HUES48 (cell line): ENCODE results near the gene MAU2.
"Not testable (repeated sequence)": the region's sequence is repeated elsewhere in the genome, so short reads cannot be mapped to it uniquely, and the experiment has no call there.

Experiments
- H3K27ac ChIP-seq: one replicate; pipeline ENCODE4 v1.7.0; 2013; ENCODE audit warnings: low read depth, low read length, inconsistent platforms
- H3K27me3 ChIP-seq: 2 replicates; pipeline ENCODE4 v1.6.1; 2013; ENCODE audit warnings: mild to moderate bottlenecking, low read length; ENCODE audit not compliant: control insufficient read depth, insufficient read depth
- H3K36me3 ChIP-seq: 2 replicates; pipeline ENCODE4 v1.6.1; 2013; ENCODE audit warnings: low read length; ENCODE audit not compliant: control insufficient read depth, insufficient read depth
- H3K4me1 ChIP-seq: 2 replicates; pipeline ENCODE4 v1.6.1; 2013; ENCODE audit warnings: mild to moderate bottlenecking, low read length; ENCODE audit not compliant: control insufficient read depth, insufficient read depth
- H3K4me3 ChIP-seq: 2 replicates; pipeline ENCODE4 v1.5.1; 2013; ENCODE audit warnings: mild to moderate bottlenecking, low read depth, low read length
- H3K9ac ChIP-seq: 2 replicates; pipeline ENCODE4 v1.6.1; 2013; ENCODE audit warnings: mild to moderate bottlenecking, low read depth, low read length, moderate library complexity
- H3K9me3 ChIP-seq: 2 replicates; pipeline ENCODE4 v1.6.1; 2013; ENCODE audit warnings: low read length; ENCODE audit not compliant: control insufficient read depth, insufficient read depth

Gene MAU2

DNA sequence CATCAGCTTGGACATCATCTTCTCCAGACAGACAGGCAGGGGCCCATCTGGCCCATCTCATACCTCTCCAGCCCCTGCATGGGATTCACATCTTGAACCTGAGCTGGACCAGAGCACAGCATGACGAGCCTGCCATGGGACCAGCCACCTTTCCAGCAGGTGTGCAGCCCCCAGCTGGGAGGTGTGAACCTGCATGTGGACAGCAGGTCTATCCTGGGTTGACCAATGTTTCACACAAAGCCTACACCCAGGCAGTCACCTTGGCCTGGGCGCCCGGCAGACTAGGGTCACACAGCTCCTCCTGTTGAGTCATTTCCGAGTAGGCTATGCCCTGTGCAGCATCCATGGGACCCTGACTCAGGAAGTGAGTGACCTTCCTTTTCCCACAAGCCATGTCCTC is 41.4 kb downstream of the MAU2 start:
- H3K36me3 ChIP-seq: 0 out of 2 replicates have a peak, but pooled peaks cover 7% of the 10 kb centered on the region
- no peaks in the 10 kb centered on the region for H3K9me3 ChIP-seq
- no peak overlapping the region for H3K4me3 ChIP-seq
- no peak overlapping the region for H3K9ac ChIP-seq
- H3K4me1 ChIP-seq: peaks cover 6% of the 10 kb centered on the region; the same call in 1 of the 2 replicates
- H3K27me3 ChIP-seq: no peaks in the 10 kb centered on the region
- no peak overlapping the region for H3K27ac ChIP-seq

DNA sequence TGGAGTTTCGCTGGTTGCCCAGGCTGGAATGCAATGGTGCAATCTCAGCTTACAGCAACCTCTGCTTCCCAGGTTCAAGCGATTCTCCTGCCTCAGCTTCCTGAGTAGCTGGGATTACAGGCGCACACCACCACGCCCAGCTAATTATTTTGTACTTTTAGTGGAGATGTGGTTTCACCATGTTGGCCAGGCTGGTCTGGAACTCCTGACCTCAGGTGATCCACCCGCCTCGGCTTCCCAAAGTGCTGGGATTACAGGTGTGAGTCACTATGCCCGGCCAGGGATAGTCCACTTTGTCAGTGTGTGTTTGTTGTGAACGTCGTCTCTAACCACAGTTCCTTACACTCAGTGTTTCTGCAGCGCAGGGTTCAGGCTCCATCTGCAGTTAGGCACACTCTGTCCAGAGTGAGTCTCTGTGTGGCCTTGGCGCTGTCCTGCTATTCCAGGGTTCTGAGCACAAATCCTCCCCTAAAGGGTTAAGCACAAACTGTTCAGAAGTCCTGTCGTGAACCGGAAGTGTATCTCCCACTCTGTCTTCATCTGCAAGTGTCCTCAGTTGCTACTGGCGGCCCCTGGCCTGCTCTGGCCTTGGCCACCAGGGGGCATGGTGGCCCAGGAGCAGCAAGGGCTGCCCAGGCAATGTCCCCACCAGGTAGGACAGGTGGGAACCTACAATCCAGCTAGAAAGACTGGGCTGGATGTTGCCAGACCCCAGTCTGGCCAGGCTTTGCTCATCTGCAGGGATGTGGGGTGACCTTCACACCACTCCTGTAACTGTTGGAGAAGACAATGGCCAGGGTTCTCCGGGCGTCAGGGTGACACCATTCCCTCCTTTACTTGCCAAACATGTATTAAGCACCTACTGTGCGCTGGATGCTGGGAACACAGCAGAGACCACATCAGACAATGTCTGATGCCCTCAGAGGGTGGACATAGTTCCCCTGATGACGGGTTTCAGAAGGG is 46.1 kb downstream of the MAU2 start:
- Histone ChIP-seq H3K9me3 (no peaks in the 10 kb centered on the region), H3K27ac (no peak overlapping the region), H3K4me1 (peaks cover 3% of the 10 kb centered on the region; the same call in 1 of the 2 replicates), H3K9ac (no peak overlapping the region), H3K27me3 (no peaks in the 10 kb centered on the region), H3K36me3 (no peaks in the 10 kb centered on the region), H3K4me3 (no peak overlapping the region)

DNA sequence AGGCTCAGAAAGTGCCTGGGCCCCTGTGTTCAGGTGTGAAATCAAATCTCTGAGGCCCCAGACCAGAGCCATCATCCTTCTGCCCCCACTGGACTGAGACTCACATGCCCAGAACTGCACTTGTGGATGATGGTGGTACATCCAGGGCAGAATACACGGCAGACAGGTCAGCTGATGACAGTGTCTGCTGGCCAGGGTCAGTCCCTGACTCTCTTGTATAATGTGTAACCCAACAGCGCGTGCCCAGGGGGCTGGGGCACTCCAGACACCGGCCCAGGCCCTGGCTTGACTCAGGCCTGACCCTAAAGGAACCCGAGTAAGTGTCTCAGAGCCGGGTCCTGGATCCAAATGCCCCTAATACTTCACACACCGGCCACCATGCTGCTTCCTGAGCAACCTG is 47.5 kb downstream of the MAU2 start:
- H3K27me3 ChIP-seq: no peaks in the 10 kb centered on the region
- H3K4me3 ChIP-seq: no peak overlapping the region
- H3K9ac ChIP-seq: no peak overlapping the region
- H3K4me1 ChIP-seq: peaks cover 3% of the 10 kb centered on the region; the same call in 1 of the 2 replicates
- no peak overlapping the region for H3K27ac ChIP-seq
- no peaks in the 10 kb centered on the region for H3K9me3 ChIP-seq
- H3K36me3 ChIP-seq: no peaks in the 10 kb centered on the region

- H3K9ac ChIP-seq: no peak overlapping the region
- no peak overlapping the region for H3K4me3 ChIP-seq
- H3K27ac ChIP-seq: no peak overlapping the region
- H3K9me3 ChIP-seq: no peaks in the 10 kb centered on the region
- peaks cover 9% of the 10 kb centered on the region; the same call in 1 of the 2 replicates for H3K4me1 ChIP-seq
- no peaks in the 10 kb centered on the region for H3K36me3 ChIP-seq
- H3K27me3 ChIP-seq: no peaks in the 10 kb centered on the region
These were observed 50.4 kb downstream of the MAU2 start for GRCh38 chr19:19371059-19371458.

DNA sequence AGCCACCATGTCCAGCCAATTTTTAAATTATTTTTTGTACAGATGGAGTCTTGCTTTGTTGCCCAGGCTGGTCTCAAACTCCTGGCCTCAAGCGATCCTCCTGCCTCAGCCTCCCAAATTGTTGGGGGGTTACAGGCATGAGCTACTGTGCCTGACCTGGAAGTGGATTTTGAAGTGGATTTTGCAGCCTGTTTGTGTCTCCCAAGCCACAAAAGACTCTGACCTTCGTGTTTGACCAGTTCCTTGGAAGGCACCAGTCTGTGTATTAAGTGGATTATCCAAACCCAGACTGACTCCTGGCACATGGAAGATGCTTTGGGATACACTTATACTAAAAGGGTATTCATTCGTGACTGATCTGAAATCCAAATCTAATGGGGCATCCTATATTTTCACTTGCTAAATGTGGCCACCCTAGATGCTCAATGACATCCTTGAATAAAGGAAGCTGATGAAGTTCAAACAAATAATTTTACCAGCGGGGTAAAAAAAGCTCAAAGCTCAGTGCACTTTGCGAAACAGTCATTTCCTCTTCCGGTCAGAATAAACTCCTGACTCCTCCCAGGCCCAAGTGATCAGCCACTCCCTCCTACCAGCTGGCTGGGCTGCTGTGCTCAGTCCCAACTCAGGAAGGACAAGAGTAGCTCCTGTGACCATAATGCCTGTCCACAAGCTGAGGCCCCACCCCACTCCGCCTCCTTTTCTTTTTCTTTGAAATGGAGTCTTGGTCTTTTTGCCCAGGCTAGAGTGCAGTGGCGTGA is 52.2 kb downstream of the MAU2 start:
- no peak overlapping the region for H3K4me3 ChIP-seq
- no peak overlapping the region for H3K27ac ChIP-seq
- peaks cover 12% of the 10 kb centered on the region for H3K4me1 ChIP-seq
- H3K27me3 ChIP-seq: no peaks in the 10 kb centered on the region
- no peak overlapping the region for H3K9ac ChIP-seq
- H3K36me3 ChIP-seq: no peaks in the 10 kb centered on the region
- H3K9me3 ChIP-seq: no peaks in the 10 kb centered on the region

DNA sequence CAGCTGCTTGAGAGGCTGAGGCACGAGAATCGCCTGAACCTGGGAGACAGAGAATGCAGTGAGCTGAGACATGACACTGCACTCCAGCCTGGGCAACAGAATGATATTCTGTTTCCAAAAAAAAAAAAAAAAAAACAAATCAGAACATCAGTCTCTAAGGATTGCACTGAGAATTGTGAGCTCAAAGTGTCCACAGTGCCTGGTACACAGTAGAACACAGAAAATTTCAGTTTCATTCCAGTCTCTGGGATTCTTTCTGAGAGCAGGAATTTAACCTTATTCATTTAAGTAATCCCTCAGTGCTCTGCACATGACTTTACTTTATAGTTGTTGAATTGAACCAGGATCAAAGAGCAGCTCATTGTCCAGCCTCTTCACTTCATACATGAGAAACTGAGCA is 58.9 kb downstream of the MAU2 start:
- H3K27ac ChIP-seq: no peak overlapping the region
- no peak overlapping the region for H3K9ac ChIP-seq
- H3K36me3 ChIP-seq: no peaks in the 10 kb centered on the region
- H3K4me1 ChIP-seq: peaks cover 15% of the 10 kb centered on the region
- no peaks in the 10 kb centered on the region for H3K9me3 ChIP-seq
- no peaks in the 10 kb centered on the region for H3K27me3 ChIP-seq
- H3K4me3 ChIP-seq: no peak overlapping the region

DNA sequence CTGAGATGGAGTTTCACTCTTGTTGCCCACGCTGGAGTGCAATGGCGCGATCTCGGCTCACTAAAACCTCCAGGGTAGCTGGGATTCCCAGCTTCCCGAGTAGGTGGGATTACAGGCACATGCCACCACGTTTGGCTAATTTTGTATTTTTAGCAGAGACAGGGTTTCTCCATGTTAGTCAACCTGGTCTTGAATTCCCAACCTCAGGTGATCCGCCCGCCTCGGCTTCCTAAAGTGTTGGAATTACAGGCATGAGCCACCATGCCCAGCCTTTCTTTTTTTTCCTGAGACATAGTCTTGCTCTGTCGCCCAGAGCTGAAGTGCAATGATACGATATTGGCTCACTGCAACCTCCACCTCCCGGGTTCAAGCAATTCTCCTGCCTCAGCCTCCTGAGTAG is 59.7 kb downstream of the MAU2 start:
- not testable (repeated sequence) for H3K27me3 ChIP-seq, H3K27ac ChIP-seq, H3K4me1 ChIP-seq, H3K4me3 ChIP-seq, H3K9ac ChIP-seq, H3K9me3 ChIP-seq, H3K36me3 ChIP-seq

DNA sequence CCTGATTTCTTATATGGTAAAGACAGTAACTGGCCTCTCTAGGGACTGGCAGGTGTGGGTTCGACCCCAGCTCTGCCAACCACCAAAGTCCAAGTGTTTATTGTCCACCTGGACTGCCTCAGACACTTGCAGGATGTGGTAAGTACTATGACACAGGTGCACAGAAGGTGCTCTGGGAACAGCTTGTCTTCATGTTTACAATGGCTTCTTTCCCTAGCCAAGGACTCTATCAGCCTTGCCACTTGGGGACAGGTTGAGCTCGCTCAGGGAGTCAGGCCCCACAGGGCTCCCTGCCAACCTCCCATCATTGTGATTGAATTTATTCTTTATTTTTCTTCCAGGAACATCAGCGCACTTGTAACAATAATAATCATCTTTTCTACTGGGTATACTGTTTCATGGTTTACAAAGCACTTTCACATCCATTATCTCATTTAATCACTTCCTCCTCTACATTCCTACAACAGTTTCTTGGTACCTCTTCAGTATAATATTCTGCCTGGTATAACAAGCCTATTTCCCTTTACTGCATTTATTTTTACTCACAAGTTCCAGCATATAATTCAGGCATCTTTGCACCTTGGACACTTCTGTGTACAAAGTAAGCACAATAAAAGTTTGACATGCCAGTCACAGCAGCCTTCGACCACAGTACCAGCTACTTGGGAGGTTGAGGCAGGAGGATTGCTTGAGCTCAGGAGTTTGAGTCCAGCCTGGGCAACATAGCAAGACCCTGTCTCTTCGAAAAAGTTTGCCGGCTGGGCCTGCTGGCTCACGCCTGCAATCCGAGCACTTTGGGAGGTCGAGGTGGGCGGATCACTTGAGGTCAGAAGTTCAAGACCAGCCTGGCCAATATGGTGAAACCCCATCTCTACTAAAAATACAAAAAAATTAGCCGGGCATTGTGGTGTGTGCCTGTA is 60.6 kb downstream of the MAU2 start:
- Histone ChIP-seq H3K36me3 (no peaks in the 10 kb centered on the region), H3K9ac (no peak overlapping the region), H3K4me1 (peaks cover 9% of the 10 kb centered on the region), H3K27ac (no peak overlapping the region), H3K27me3 (no peaks in the 10 kb centered on the region), H3K9me3 (no peaks in the 10 kb centered on the region), H3K4me3 (no peak overlapping the region)

- Histone ChIP-seq H3K4me3 (no peak overlapping the region), H3K36me3 (no peaks in the 10 kb centered on the region), H3K27ac (no peak overlapping the region), H3K27me3 (no peaks in the 10 kb centered on the region), H3K9ac (no peak overlapping the region), H3K4me1 (peaks cover 13% of the 10 kb centered on the region), H3K9me3 (no peaks in the 10 kb centered on the region)
These were observed 61.5 kb downstream of the MAU2 start for GRCh38 chr19:19382118-19382517.

DNA sequence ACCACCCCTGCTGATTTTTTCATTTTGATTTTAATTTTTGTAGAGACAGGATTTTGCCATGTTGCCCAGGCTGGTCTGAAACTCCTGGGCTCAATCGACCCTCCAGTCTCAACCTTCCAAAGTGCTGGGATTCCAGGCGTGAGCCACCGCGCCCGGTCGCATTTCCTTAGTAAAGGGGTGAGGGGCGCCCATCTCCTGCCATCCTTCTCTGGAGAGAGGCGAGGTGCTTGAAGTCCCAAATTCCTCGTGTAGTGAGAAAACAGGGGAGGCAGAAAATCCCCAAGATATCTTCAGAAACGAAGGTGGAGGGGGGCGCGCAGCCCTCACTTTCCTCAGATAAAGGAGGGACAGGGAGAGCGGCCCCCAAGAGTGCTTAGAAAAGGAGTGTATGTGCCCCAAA is 63.9 kb downstream of the MAU2 start:
- no peaks in the 10 kb centered on the region for H3K9me3 ChIP-seq
- H3K27ac ChIP-seq: no peak overlapping the region
- H3K4me1 ChIP-seq: peaks cover 16% of the 10 kb centered on the region; the same call in 1 of the 2 replicates
- peak overlapping the region; percentile 51 for H3K4me3 ChIP-seq
- no peaks in the 10 kb centered on the region for H3K27me3 ChIP-seq
- peak overlapping the region; percentile 44; the same call in 1 of the 2 replicates for H3K9ac ChIP-seq
- no peaks in the 10 kb centered on the region for H3K36me3 ChIP-seq
